ENCODE data around the gene ZNF343.

DNA sequence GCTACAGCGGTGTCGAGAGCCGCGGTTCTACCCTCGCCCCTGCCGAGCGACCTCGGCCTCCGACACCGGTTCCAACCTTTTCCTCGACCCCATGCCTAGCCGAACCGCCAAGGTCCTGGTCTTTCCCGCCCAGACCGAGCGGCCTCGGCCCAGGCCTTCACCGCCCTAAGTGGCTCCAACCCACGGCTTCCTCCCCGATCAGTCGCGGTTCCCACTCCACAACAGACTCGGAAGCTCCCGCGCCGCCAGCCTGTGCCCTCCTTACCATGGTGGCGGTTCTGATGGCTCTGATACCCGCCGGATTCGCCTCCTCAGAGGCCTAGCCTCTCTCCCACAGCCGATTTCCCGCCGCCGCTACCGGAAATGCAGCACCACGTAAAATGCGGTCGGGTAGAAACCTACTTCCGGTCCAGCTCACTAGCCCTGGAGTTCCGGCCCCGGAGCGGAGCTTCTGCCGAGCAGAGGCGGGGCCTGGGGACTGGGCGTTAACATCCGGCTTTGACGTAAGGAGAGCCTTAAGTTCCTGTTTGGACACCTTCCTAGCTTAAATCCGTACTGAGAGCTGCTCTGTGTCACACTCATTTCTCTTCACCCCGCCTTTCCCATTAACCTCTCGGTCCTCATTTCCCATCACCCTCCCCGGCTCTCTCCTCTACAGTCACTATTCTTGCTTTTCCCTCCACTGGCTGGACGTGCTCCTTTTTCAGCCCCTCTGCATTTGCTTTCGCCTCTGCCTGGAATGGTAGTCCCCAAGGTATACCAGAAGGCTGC, 38.1 kb downstream of the ZNF343 start, which contains the start of gene SNRPB:
- TF ChIP-seq, protein P1, sequence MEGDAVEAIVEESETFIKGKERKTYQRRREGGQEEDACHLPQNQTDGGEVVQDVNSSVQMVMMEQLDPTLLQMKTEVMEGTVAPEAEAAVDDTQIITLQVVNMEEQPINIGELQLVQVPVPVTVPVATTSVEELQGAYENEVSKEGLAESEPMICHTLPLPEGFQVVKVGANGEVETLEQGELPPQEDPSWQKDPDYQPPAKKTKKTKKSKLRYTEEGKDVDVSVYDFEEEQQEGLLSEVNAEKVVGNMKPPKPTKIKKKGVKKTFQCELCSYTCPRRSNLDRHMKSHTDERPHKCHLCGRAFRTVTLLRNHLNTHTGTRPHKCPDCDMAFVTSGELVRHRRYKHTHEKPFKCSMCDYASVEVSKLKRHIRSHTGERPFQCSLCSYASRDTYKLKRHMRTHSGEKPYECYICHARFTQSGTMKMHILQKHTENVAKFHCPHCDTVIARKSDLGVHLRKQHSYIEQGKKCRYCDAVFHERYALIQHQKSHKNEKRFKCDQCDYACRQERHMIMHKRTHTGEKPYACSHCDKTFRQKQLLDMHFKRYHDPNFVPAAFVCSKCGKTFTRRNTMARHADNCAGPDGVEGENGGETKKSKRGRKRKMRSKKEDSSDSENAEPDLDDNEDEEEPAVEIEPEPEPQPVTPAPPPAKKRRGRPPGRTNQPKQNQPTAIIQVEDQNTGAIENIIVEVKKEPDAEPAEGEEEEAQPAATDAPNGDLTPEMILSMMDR (IDR thresholded peaks at IDR 0.05) = no peak
- peak; percentile 99 for TF ChIP-seq POLR2AphosphoS5 (IDR thresholded peaks at IDR 0.05; ENCODE audit: low read depth, low read length)
- TF ChIP-seq TCF7L2 (IDR thresholded peaks at IDR 0.05; ENCODE audit: low read depth, low read length) = 0 out of 2 replicates have a peak, but pooled peaks have one; percentile 47
- TF ChIP-seq, protein P2, sequence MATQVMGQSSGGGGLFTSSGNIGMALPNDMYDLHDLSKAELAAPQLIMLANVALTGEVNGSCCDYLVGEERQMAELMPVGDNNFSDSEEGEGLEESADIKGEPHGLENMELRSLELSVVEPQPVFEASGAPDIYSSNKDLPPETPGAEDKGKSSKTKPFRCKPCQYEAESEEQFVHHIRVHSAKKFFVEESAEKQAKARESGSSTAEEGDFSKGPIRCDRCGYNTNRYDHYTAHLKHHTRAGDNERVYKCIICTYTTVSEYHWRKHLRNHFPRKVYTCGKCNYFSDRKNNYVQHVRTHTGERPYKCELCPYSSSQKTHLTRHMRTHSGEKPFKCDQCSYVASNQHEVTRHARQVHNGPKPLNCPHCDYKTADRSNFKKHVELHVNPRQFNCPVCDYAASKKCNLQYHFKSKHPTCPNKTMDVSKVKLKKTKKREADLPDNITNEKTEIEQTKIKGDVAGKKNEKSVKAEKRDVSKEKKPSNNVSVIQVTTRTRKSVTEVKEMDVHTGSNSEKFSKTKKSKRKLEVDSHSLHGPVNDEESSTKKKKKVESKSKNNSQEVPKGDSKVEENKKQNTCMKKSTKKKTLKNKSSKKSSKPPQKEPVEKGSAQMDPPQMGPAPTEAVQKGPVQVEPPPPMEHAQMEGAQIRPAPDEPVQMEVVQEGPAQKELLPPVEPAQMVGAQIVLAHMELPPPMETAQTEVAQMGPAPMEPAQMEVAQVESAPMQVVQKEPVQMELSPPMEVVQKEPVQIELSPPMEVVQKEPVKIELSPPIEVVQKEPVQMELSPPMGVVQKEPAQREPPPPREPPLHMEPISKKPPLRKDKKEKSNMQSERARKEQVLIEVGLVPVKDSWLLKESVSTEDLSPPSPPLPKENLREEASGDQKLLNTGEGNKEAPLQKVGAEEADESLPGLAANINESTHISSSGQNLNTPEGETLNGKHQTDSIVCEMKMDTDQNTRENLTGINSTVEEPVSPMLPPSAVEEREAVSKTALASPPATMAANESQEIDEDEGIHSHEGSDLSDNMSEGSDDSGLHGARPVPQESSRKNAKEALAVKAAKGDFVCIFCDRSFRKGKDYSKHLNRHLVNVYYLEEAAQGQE (IDR thresholded peaks at IDR 0.05; ENCODE audit: insufficient read depth in 1 of 2, low read depth in 2 of 2, low read length in 1 of 2) = peak in 1 of 2 experiments; percentile 63; a peak in 2 of 4 replicates
